Gastroesophageal sphincter (tissue), 4 donors: ENCODE results near the gene MYH11. TPM values are rescaled to one million over a fixed set of nuclear protein-coding genes. Genes with fewer than 3 reads are reported as not detected.

Source experiments
- ATAC-seq: fragments of 150-250 bp; one replicate; pipeline ENCODE4 v1.9.1; 2016; ENCODE audit warnings: mild to moderate bottlenecking, moderate library complexity
- H3K27ac ChIP-seq, 4 donors: fragments of 200-600 bp; sonication (generic) in 3 of 4; 1 replicate in 3 of 4; 2 replicates in 1 of 4; pipeline ENCODE4 v1.5.1; 2016 to 2019
- H3K27me3 ChIP-seq: fragments of 200-600 bp; sonication (generic); one replicate; pipeline ENCODE4 v1.5.1; 2019
- H3K36me3 ChIP-seq, 2 donors: fragments of 200-600 bp; sonication (generic); one replicate each; pipeline ENCODE4 v1.5.1; 2019; ENCODE audit warnings: control low read depth in 1 of 2
- H3K4me1 ChIP-seq, 3 donors: fragments of 200-600 bp; sonication (generic); 1 replicate in 2 of 3; 2 replicates in 1 of 3; pipeline ENCODE4 v1.5.1; 2016 to 2019; ENCODE audit warnings: control low read depth in 2 of 3
- H3K4me3 ChIP-seq, 2 donors: fragments of 200-600 bp; sonication (generic); one replicate each; pipeline ENCODE4 v1.5.1; 2019; ENCODE audit warnings: mild to moderate bottlenecking in 1 of 2, moderate library complexity in 1 of 2
- H3K9me3 ChIP-seq, 3 donors: fragments of 200-600 bp; sonication (generic); one replicate each; pipeline ENCODE4 v1.5.1; 2017 to 2019; ENCODE audit warnings: control low read depth in 2 of 3
- EP300 ChIP-seq: sonication (generic); formaldehyde crosslinking; IDR thresholded peaks from one replicate; pipeline ENCODE4 v1.6.1; 2017; ENCODE audit warnings: antibody characterized with exemption, mild to moderate bottlenecking
- POLR2A ChIP-seq, 2 donors: fragments of 450-650 bp; IDR thresholded peaks; one replicate each; pipeline ENCODE4 v1.6.1; 2017; ENCODE audit warnings: antibody characterized with exemption in 2 of 2, mild to moderate bottlenecking in 2 of 2, moderate library complexity in 1 of 2
- POLR2AphosphoS5 ChIP-seq: sonication (generic); formaldehyde crosslinking; IDR thresholded peaks from one replicate; pipeline ENCODE4 v1.6.1; 2017; ENCODE audit warnings: antibody characterized with exemption
- WGBS, 2 donors: methylation state at CpG; one replicate each; pipeline ENCODE4 v1.1.5; 2018; ENCODE audit warnings: low coverage in 1 of 2; 5-methylcytosine and 5-hydroxymethylcytosine counted together
- total RNA-seq, 4 donors: library from RNA; depleted of rRNA; stranded (reverse); fragments of >200 nt; gene quantifications; one replicate each; pipeline ENCODE4 v1.1.0, GENCODE V29; 2016
- TF ChIP-seq, protein P1 (sequence below), 4 experiments: fragments of 200-600 bp in 2 of 4; fragments of 450-650 bp in 2 of 4; sonication (generic) in 1 of 4; IDR thresholded peaks; one replicate each; pipeline ENCODE4 v1.5.1; 2017 to 2019; ENCODE audit warnings: antibody characterized with exemption in 4 of 4, mild to moderate bottlenecking in 2 of 4, moderate library complexity in 2 of 4

MYH11 gene
- total RNA-seq, 4 donors from 2014 or later = 7,231 to 23,237 (median 11,307) TPM

DNA sequence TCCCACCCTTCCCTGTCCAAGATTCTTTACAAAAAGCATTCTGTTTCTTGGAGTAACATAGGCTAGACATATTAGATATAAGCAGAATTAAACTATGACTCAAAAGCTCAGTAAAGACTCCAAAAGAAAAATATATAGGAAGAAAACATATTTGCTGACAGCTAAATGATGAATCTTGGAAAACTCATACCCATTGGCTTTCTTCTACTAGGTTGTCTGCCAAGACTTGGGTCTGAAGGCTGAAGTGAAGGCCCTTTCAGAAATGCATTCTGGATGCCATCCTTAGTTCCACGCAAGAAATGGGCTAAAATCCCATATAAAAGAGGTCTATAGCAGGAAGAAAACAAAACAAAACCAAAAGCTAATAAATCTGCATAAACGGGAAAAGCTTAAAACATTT, 16.5 kb upstream of the MYH11 start:
- peaks cover 6 to 46% of the 10 kb centered on the region in 2 donors for H3K36me3 ChIP-seq
- H3K27ac ChIP-seq = peak overlapping the region in 3 of 4 donors; percentile 83 to 95 (median 92)
- H3K9me3 ChIP-seq = no peaks in the 10 kb centered on the region
- WGBS, 2 donors = 33 to 57% methylated on average over 2 of the region's 2 CpGs
- H3K27me3 ChIP-seq = no peaks in the 10 kb centered on the region
- ATAC-seq = no peak
- H3K4me3 ChIP-seq = no peak overlapping the region
- peaks cover 0 to 60% (median 11%) of the 10 kb centered on the region in 3 donors for H3K4me1 ChIP-seq
- no peak for TF ChIP-seq EP300
- TF ChIP-seq POLR2AphosphoS5 = no peak
- TF ChIP-seq, protein P1, sequence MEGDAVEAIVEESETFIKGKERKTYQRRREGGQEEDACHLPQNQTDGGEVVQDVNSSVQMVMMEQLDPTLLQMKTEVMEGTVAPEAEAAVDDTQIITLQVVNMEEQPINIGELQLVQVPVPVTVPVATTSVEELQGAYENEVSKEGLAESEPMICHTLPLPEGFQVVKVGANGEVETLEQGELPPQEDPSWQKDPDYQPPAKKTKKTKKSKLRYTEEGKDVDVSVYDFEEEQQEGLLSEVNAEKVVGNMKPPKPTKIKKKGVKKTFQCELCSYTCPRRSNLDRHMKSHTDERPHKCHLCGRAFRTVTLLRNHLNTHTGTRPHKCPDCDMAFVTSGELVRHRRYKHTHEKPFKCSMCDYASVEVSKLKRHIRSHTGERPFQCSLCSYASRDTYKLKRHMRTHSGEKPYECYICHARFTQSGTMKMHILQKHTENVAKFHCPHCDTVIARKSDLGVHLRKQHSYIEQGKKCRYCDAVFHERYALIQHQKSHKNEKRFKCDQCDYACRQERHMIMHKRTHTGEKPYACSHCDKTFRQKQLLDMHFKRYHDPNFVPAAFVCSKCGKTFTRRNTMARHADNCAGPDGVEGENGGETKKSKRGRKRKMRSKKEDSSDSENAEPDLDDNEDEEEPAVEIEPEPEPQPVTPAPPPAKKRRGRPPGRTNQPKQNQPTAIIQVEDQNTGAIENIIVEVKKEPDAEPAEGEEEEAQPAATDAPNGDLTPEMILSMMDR (IDR thresholded peaks at IDR 0.05) = no peak
- no peak for TF ChIP-seq POLR2A (IDR thresholded peaks at IDR 0.05)

DNA sequence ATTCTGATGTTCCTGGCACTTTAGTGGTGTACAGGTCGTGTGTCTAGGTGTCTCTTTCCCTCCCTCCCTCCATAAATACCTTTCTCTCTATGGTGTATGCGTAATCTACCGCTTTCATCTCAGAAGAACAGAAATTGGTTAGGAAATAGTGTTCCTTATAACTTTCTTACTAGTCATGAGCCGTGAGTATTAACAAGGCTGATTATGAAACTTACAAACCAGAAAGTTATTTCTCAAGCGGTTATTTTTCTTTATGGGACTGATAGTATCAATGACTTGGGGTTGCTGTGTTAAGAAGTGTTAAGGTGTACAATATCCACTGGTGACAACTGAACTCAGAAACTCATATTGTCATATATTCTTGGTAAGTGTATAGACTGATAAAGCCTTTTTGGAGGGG, 13.2 kb upstream of the MYH11 start:
- TF ChIP-seq POLR2A (IDR thresholded peaks at IDR 0.05) (no peak), POLR2AphosphoS5 (no peak), EP300 (no peak)
- TF ChIP-seq, protein P1 (IDR thresholded peaks at IDR 0.05) = no peak
- no peak overlapping the region for H3K4me3 ChIP-seq
- H3K27ac ChIP-seq = peak overlapping the region in 3 of 4 donors; percentile 48 to 95 (median 92)
- H3K9me3 ChIP-seq = no peaks in the 10 kb centered on the region
- WGBS, 2 donors = 70 to 100% methylated on average over 3 to 5 of the region's 5 CpGs
- peaks cover 3 to 41% of the 10 kb centered on the region in 2 donors for H3K36me3 ChIP-seq
- no peaks in the 10 kb centered on the region for H3K27me3 ChIP-seq
- no peak for ATAC-seq
- H3K4me1 ChIP-seq = peaks cover 0 to 86% (median 8%) of the 10 kb centered on the region in 3 donors

DNA sequence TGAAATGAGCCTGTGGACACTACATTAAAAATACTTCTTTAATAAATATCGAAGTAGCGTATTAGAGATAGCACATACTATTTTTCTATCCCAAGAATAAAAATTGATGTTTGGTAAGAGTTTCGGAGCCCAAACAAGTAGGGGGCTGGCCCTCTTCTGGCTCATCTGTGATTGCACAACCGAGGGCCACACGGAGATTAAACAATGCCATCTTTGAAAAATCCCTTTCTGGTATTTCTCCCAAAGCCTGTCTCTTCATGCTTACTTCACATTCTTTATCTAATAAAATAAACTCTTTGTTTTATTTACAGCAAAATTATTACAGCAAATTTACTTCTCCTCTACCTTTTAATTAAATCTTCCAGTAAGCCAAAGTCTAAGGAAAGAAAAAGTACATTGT, 9.6 kb upstream of the MYH11 start:
- Histone ChIP-seq H3K4me1 (peaks cover 0 to 76% (median 0%) of the 10 kb centered on the region in 3 donors), H3K4me3 (no peak overlapping the region), H3K27ac (peak overlapping the region; percentile 58 to 97 (median 94)), H3K36me3 (peaks cover 0 to 35% of the 10 kb centered on the region in 2 donors), H3K9me3 (no peaks in the 10 kb centered on the region), H3K27me3 (no peaks in the 10 kb centered on the region)
- TF ChIP-seq POLR2A (IDR thresholded peaks at IDR 0.05) (no peak), POLR2AphosphoS5 (no peak), EP300 (no peak)
- TF ChIP-seq, protein P1 (IDR thresholded peaks at IDR 0.05) = peak in 1 of 4 experiments; percentile 11
- 25 to 53% methylated on average over 4 to 5 of the region's 5 CpGs for WGBS, 2 donors
- no peak for ATAC-seq

DNA sequence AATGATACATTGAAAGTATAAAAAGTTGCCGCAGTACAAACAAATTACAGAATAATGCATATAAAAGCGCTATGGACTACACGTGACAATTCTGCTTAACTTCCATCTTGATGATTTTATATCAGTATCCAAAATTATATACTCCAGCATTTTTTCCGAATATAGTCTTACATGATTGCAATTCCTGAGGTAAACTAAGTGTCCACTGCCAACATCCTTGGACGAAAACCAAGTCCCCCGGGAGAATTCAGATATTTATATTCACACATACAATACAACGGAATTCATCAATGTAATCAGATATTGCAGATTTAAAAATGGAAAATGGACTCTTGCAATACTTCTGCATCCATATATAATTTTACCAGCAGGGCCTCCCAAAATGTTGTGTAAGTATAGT, 8.9 kb upstream of the MYH11 start:
- no peaks in the 10 kb centered on the region for H3K9me3 ChIP-seq
- peak overlapping the region; percentile 56 to 97 (median 94) for H3K27ac ChIP-seq
- WGBS, 2 donors = 14 to 37% methylated on average over 7 of the region's 7 CpGs
- H3K36me3 ChIP-seq = peaks cover 0 to 30% of the 10 kb centered on the region in 2 donors
- TF ChIP-seq, protein P1 (IDR thresholded peaks at IDR 0.05) = no peak
- TF ChIP-seq EP300 = no peak
- TF ChIP-seq POLR2AphosphoS5 = no peak
- no peak for TF ChIP-seq POLR2A (IDR thresholded peaks at IDR 0.05)
- H3K4me3 ChIP-seq = no peak overlapping the region
- H3K27me3 ChIP-seq = no peaks in the 10 kb centered on the region
- peaks cover 0 to 76% (median 0%) of the 10 kb centered on the region in 3 donors for H3K4me1 ChIP-seq
- no peak for ATAC-seq

DNA sequence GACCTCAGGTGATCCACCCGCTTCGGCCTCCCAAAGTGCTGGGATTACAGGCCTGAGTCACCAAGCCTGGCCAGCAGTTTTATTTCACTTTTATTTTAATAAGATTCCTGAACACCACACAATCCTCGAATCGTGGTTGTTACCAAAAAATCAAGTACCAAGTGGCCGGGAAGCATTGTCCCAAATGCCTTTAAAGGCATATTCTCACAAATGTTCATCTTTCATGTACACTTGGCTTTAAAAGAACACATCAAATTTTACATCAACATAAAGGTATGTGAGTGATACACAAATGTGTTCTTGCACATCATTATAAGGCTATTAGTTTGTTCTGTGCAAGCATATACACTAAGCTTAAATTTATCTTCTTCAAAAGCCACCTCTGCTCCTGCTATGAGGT, 8.1 kb upstream of the MYH11 start:
- no peak overlapping the region for H3K4me3 ChIP-seq
- peaks cover 0 to 26% of the 10 kb centered on the region in 2 donors for H3K36me3 ChIP-seq
- no peaks in the 10 kb centered on the region for H3K9me3 ChIP-seq
- H3K27me3 ChIP-seq = no peaks in the 10 kb centered on the region
- WGBS, 2 donors = 10 to 70% methylated on average over 3 to 5 of the region's 5 CpGs
- peak; percentile 69 for ATAC-seq
- peak overlapping the region; percentile 56 to 97 (median 94) for H3K27ac ChIP-seq
- H3K4me1 ChIP-seq = peaks cover 0 to 83% (median 0%) of the 10 kb centered on the region in 3 donors
- peak; percentile 40 for TF ChIP-seq POLR2AphosphoS5
- no peak for TF ChIP-seq EP300
